Activated naive CD4-positive, alpha-beta T cell treated with anti-CD3 and anti-CD28 coated beads, Interleukin-2, amount 50 U/mL, for 72 hours (primary cell): ENCODE data around the gene CD3E. TPM values are rescaled to one million over a fixed set of nuclear protein-coding genes. Genes with fewer than 3 reads are reported as not detected.

Experiments used
- ATAC-seq, 2 donors: fragments of 150-1000 bp; cut with Tn5 transposase; 2 replicates each; pipeline ENCODE4 v1.10.0; 2021; ENCODE audit warnings: mild to moderate bottlenecking in 2 of 2, moderate library complexity in 2 of 2
- DNase-seq, 2 donors: peaks; one replicate each; pipeline ENCODE4 v3.0.0; 2021 to 2022; ENCODE audit warnings: low spot score in 2 of 2
- H3K27ac Mint-ChIP-seq, 2 donors: one replicate each; pipeline ENCODE4 v1.8.0; 2022; ENCODE audit warnings: mild to moderate bottlenecking in 2 of 2, mixed read lengths in 2 of 2
- H3K36me3 Mint-ChIP-seq, 2 donors: one replicate each; pipeline ENCODE4 v1.8.0; 2022; ENCODE audit warnings: mixed read lengths in 2 of 2
- H3K9me3 Mint-ChIP-seq, 2 donors: one replicate each; pipeline ENCODE4 v1.8.0; 2022; ENCODE audit warnings: mixed read lengths in 2 of 2
- total RNA-seq, 2 donors: library from RNA; stranded (reverse); gene quantifications; one replicate each; pipeline ENCODE4 v1.2.3, GENCODE V29; 2022

Gene CD3E
- total RNA-seq, 2 donors from 2014 or later, result 371 to 455 TPM

DNA sequence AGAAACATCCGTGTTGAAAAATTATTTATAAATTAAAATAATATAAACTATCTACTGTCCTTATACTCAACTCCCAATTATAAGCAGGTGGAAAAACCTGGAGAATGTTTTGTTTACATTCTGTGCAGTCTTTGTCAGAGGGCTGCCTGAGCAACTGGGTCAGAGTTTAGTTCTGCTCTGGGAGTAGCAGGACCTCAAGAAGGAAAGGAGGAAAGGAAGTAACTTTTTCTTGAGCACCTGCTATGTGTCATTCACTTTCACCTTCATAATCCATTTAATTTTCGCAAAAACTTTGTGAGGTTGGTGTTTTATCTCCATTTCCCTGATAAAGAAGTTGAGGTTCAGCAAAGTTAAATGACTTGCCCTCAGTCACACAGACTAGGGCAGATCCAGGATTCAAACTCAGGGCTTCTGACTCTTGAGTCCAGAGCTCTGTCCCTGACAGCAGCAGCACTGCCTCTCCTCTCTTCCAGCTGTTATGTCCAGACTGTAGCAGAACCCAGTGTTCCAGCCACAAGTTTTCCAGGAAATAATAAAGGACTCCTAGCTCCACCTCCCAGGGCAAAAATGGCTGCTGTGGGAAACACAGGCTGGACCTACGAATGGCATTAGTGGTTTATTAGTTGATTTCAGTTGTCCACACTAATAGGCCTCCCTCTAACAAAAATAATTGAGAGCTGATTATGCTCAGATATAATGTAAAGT lies 6.4 kb downstream of the CD3E start:
- no peak for DNase-seq
- no peaks in the 10 kb centered on the region for H3K9me3 Mint-ChIP-seq
- peak overlapping the region in 1 of 2 donors; percentile 82 for H3K27ac Mint-ChIP-seq
- peaks cover 56 to 66% of the 10 kb centered on the region in 2 donors for H3K36me3 Mint-ChIP-seq
- ATAC-seq, result no peak

GRCh38 chr11:118311518-118311917 lies 7.0 kb downstream of the CD3E start:
- Mint-ChIP-seq H3K27ac (peak overlapping the region in 1 of 2 donors; percentile 82), H3K36me3 (peaks cover 53 to 63% of the 10 kb centered on the region in 2 donors), H3K9me3 (no peaks in the 10 kb centered on the region)
- ATAC-seq, result no peak
- DNase-seq, result no peak

GRCh38 chr11:118312328-118312727 lies 7.8 kb downstream of the CD3E start:
- H3K9me3 Mint-ChIP-seq, result no peaks in the 10 kb centered on the region
- H3K27ac Mint-ChIP-seq, result peak overlapping the region; percentile 5 to 67
- no peak for ATAC-seq
- H3K36me3 Mint-ChIP-seq, result peaks cover 50 to 59% of the 10 kb centered on the region in 2 donors
- no peak for DNase-seq

GRCh38 chr11:118313242-118313641 lies 8.7 kb downstream of the CD3E start:
- Mint-ChIP-seq H3K9me3 (no peaks in the 10 kb centered on the region), H3K36me3 (peaks cover 45 to 52% of the 10 kb centered on the region in 2 donors), H3K27ac (peak overlapping the region in 1 of 2 donors; percentile 45)
- no peak for DNase-seq
- no peak for ATAC-seq

GRCh38 chr11:118314988-118315411 lies 10.5 kb downstream of the CD3E start:
- Mint-ChIP-seq H3K9me3 (no peaks in the 10 kb centered on the region), H3K27ac (peak overlapping the region; percentile 77 to 96), H3K36me3 (peaks cover 34 to 35% of the 10 kb centered on the region in 2 donors)
- ATAC-seq (no peak), DNase-seq (no peak)

GRCh38 chr11:118318124-118318523 lies 13.6 kb downstream of the CD3E start:
- Mint-ChIP-seq H3K27ac (no peak overlapping the region), H3K36me3 (peaks cover 13 to 23% of the 10 kb centered on the region in 2 donors)
- ATAC-seq, result no peak

GRCh38 chr11:118318581-118319336 lies 14.2 kb downstream of the CD3E start:
- Mint-ChIP-seq H3K9me3 (no peaks in the 10 kb centered on the region), H3K36me3 (peaks cover 13 to 20% of the 10 kb centered on the region in 2 donors), H3K27ac (peak overlapping the region in 1 of 2 donors; percentile 44)
- no peak for DNase-seq
- peak in 1 of 2 donors; percentile 32 for ATAC-seq

More at GRCh38 chr11:118318124-118318523, 13.6 kb downstream of the CD3E start:
- no peak for DNase-seq
- no peaks in the 10 kb centered on the region for H3K9me3 Mint-ChIP-seq

DNA sequence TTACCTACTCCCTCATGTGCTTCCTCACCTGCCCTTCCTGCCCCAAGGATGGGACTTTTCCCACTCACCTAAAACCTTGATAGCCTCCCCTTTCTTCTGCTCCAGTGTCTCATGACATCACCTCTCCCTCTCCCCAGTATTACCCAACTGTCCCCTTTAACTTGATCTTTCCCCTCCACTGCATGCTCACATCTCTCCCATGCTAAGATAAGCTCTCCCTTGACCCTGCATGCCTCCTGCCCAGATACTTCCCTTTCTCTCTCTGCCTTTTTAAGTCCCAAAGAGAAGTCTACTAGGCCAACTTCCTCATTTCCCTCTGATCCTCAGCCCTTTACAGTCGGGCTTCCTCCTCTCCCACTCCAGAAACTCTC lies 14.8 kb downstream of the CD3E start:
- no peak for ATAC-seq
- peaks cover 13 to 14% of the 10 kb centered on the region in 2 donors for H3K36me3 Mint-ChIP-seq

GRCh38 chr11:118320515-118320914 lies 16.0 kb downstream of the CD3E start:
- H3K36me3 Mint-ChIP-seq, result peaks cover 10% of the 10 kb centered on the region in 2 donors
- no peaks in the 10 kb centered on the region for H3K9me3 Mint-ChIP-seq
- ATAC-seq, result no peak
- no peak for DNase-seq
- no peak overlapping the region for H3K27ac Mint-ChIP-seq

More for the DNA sequence above, 14.8 kb downstream of the CD3E start:
- Mint-ChIP-seq H3K9me3 (no peaks in the 10 kb centered on the region), H3K27ac (peak overlapping the region in 1 of 2 donors; percentile 44)
- no peak for DNase-seq

DNA sequence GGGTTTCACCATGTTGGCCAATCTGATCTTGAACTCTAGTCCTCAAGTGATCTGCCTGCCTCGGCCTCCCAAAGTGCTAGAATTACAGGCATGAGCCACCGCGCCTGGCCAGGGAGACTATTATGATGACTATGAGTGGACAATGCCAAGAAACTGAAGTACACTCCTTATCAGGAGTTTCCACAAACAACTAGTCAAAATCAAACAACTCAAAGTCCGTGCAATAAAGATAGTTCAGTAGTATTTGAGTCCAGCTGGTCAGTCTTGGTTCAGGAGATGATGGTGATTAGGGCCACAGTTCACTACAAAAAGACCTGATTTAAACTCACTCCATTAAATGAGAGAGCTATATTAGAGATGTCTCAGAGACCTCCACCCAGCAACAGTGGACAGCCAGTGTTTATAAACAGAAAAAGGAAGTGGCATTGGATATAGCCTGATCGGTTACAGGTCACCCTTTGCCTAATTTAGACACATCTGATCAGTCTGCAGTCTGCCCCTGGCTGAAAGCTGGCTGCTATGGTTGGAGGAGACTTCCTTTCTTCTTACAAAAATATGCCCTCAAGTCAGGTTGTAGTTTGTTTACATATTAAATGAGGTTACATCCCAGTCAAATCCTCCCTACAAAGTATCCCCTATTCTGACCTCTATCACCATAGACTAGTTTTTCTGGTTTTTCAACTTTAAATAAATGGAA lies 17.0 kb downstream of the CD3E start:
- peaks cover 7 to 10% of the 10 kb centered on the region in 2 donors for H3K36me3 Mint-ChIP-seq
- no peaks in the 10 kb centered on the region for H3K9me3 Mint-ChIP-seq
- DNase-seq, result no peak
- ATAC-seq, result no peak
- no peak overlapping the region for H3K27ac Mint-ChIP-seq

GRCh38 chr11:118322721-118323120 lies 18.2 kb downstream of the CD3E start:
- H3K9me3 Mint-ChIP-seq, result peaks cover under 1 to 3% of the 10 kb centered on the region in 2 donors
- DNase-seq (no peak), ATAC-seq (no peak)
- H3K36me3 Mint-ChIP-seq, result peaks cover 1 to 4% of the 10 kb centered on the region in 2 donors
- H3K27ac Mint-ChIP-seq, result no peak overlapping the region

DNA sequence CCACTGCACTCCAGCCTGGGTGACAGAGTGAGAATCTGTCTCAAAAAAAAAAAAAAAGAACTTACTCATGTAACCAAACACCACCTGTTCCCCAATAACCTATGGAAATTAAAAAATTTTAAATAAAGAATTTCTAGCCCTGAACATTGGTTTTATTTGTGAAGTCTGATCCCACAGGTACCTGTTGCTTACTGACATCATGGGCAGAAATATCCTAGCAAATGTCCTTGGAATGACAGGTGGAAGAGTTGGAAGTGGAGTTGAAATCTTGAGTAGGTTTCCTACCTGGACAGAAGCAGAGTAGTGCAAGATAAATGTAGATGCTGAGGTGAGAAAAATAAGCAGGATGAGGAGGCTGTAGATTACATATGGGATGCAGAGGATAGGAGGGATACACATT lies 20.8 kb downstream of the CD3E start:
- Mint-ChIP-seq H3K27ac (no peak overlapping the region), H3K9me3 (peaks cover 3 to 12% of the 10 kb centered on the region in 2 donors), H3K36me3 (peaks cover 4 to 5% of the 10 kb centered on the region in 2 donors)
- DNase-seq (no peak), ATAC-seq (no peak)

- Mint-ChIP-seq H3K9me3 (peaks cover 3 to 12% of the 10 kb centered on the region in 2 donors), H3K27ac (no peak overlapping the region), H3K36me3 (peaks cover 0 to 5% of the 10 kb centered on the region in 2 donors)
- no peak for ATAC-seq
- no peak for DNase-seq
Measured at GRCh38 chr11:118328745-118329144, 24.2 kb downstream of the CD3E start.

- Mint-ChIP-seq H3K36me3 (peaks cover 13 to 23% of the 10 kb centered on the region in 2 donors), H3K27ac (peak overlapping the region; percentile 46 to 53), H3K9me3 (no peaks in the 10 kb centered on the region)
- ATAC-seq, result no peak
- no peak for DNase-seq
Measured at GRCh38 chr11:118334745-118335144, 30.2 kb downstream of the CD3E start.

DNA sequence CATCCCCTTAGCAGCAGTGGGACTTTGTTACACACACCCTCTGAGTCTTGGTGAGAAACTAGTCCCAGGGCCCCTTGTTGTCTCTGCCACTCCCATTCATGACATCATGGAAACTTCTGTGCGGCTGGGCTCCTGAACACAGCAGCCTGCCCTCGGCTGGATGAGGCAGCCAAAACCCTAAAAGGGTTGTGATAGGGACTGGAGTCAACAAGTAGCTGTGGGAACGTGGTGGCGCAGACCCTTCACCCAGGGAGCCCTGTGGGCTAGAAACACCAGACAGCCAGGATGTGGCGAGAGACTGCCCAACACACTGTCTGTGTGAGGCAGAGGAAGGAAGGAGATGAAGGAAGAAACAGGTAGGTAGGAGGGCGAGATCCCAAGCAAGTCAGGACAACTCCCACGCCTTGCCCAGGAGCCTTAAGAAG lies 34.1 kb downstream of the CD3E start:
- no peaks in the 10 kb centered on the region for H3K9me3 Mint-ChIP-seq
- DNase-seq (peak; percentile 76 to 92), ATAC-seq (peak; percentile 57 to 73)
- H3K27ac Mint-ChIP-seq, result peak overlapping the region; percentile 92 to 100
- H3K36me3 Mint-ChIP-seq, result peaks cover 35 to 45% of the 10 kb centered on the region in 2 donors

DNA sequence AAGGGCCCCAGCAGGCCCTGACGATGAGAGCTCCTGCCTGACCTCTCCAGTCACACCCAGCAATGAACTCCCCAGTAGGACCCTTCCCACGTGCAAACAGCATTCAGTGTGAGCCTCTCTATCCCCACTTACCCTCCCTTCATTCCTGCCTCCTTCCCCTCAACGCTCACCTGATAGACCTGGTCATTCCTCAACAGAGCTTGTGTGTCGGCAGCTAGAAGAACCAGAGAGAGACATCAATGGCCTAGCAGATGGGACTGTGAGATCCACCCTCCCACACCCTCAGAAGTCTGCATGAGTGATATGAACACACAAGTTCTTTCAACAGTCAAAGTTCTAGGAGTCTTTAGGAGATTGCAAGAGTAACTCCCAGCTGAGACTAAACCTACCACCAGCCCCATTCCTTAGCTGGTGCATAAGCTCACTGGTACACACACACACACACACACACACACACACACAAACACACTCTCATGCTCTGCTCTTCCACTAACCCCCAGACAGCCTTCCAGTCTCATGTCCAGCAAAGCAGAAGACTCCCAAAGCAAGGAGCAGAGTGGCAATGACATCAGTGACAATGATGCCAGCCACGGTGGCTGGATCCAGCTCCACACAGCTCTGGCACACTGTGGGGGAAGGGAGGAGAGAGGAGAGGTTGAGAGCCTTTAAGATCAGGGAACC lies 34.9 kb downstream of the CD3E start:
- no peak for DNase-seq
- ATAC-seq, result peak in 1 of 2 donors; percentile 10

More for the DNA sequence above, 34.9 kb downstream of the CD3E start:
- peaks cover 42 to 51% of the 10 kb centered on the region in 2 donors for H3K36me3 Mint-ChIP-seq
- peak overlapping the region; percentile 92 to 100 for H3K27ac Mint-ChIP-seq
- no peaks in the 10 kb centered on the region for H3K9me3 Mint-ChIP-seq
